Activated naive CD8-positive, alpha-beta T cell treated with anti-CD3 and anti-CD28 coated beads for 36 hours (primary cell): ENCODE data around the gene ARMC7. TPM values are rescaled to one million over a fixed set of nuclear protein-coding genes. Genes with fewer than 3 reads are reported as not detected.
"Not testable (repeated sequence)": the region's sequence is repeated elsewhere in the genome, so short reads cannot be mapped to it uniquely, and the experiment has no call there.

Experiments used
- DNase-seq: peaks from one replicate; pipeline ENCODE4 v3.0.0; 2021
- H3K27ac Mint-ChIP-seq: one replicate; pipeline ENCODE4 v1.8.0; 2022; ENCODE audit warnings: mild to moderate bottlenecking, moderate library complexity, mixed read lengths
- H3K27me3 Mint-ChIP-seq: one replicate; pipeline ENCODE4 v1.8.0; 2022; ENCODE audit warnings: mild to moderate bottlenecking, mixed read lengths
- H3K36me3 Mint-ChIP-seq: one replicate; pipeline ENCODE4 v1.8.0; 2021; ENCODE audit warnings: mild to moderate bottlenecking, mixed read lengths
- H3K4me1 Mint-ChIP-seq: one replicate; pipeline ENCODE4 v1.8.0; 2021; ENCODE audit warnings: mixed read lengths
- H3K4me3 Mint-ChIP-seq: one replicate; pipeline ENCODE4 v1.8.0; 2022; ENCODE audit warnings: mild to moderate bottlenecking, moderate library complexity, mixed read lengths
- H3K9me3 Mint-ChIP-seq: one replicate; pipeline ENCODE4 v1.8.0; 2022; ENCODE audit warnings: mixed read lengths
- total RNA-seq, 2 experiments: library from RNA; stranded (reverse); gene quantifications; one replicate each; pipeline ENCODE4 v1.2.3, GENCODE V29; 2021

ARMC7 gene
- 1 to 10 TPM; 6.5 to 6.6 TPM for total RNA-seq

DNA sequence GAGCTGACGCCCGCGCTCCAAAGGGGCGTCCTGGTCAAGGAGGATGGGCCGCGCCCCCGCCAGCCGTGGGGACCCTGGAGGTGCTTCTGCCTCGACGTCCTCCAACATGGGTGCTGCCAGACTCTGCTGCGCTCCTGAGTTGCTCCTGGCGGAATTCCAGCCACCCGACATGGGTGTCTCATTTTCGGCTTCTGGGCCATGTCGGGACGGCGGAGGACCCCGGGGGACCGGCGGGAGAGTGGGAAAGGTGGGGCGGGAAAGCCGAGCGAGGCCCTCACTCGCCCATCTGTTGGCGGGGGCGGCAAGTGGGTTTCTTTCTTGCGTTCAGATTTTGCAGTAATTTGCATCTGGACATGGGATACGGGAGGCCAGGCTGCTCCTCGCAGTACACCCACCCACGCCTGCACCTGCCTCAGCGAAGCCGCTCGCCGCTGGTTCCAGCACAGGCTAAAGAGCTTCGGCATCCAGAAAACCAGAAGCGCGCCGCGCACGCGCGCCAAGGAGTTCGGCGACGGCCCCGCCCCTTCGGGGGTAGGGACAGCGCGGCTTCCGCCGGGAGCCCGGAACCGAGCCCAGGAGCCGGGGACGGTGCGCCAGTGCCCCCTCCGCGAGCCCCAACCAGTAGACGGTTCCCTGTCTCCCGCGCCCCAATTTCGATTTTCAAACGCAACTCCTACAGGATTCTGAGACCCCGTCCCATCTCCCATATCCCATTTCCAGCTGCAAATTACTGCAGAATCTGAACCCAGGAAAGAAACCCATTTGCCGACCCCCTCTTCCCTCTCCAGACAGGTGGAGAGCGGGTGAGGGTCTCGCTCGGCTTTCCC lies at the start of gene ARMC7:
ARMC7 (plus strand) TSS at position 563 of the 827 bp plus-strand sequence. CDS start 320 bp downstream, outside the sequence.
- peaks cover 26% of the 10 kb centered on the region for H3K4me1 Mint-ChIP-seq
- DNase-seq: peak; percentile 95
- H3K27me3 Mint-ChIP-seq: no peaks in the 10 kb centered on the region
- peaks cover 13% of the 10 kb centered on the region for H3K36me3 Mint-ChIP-seq
- no peaks in the 10 kb centered on the region for H3K9me3 Mint-ChIP-seq
- H3K27ac Mint-ChIP-seq: peak within 1 kb of the TSS; percentile 79
- peak within 1 kb of the TSS; percentile 89 for H3K4me3 Mint-ChIP-seq

- Mint-ChIP-seq H3K36me3 (peaks cover 3% of the 10 kb centered on the region), H3K9me3 (no peaks in the 10 kb centered on the region)
Observed at GRCh38 chr17:75060434-75061054, 49.2 kb upstream of the ARMC7 start.

GRCh38 chr17:75061055-75061438 lies 48.7 kb upstream of the ARMC7 start:
- DNase-seq: no peak
- Mint-ChIP-seq H3K9me3 (no peaks in the 10 kb centered on the region), H3K36me3 (peaks cover 3% of the 10 kb centered on the region), H3K27ac (no peak overlapping the region), H3K4me3 (no peak overlapping the region), H3K27me3 (no peaks in the 10 kb centered on the region), H3K4me1 (peaks cover 30% of the 10 kb centered on the region)

More at GRCh38 chr17:75060434-75061054, 49.2 kb upstream of the ARMC7 start:
- Mint-ChIP-seq H3K4me1 (peaks cover 28% of the 10 kb centered on the region), H3K27me3 (no peaks in the 10 kb centered on the region), H3K27ac (no peak overlapping the region), H3K4me3 (no peak overlapping the region)
- DNase-seq: no peak

DNA sequence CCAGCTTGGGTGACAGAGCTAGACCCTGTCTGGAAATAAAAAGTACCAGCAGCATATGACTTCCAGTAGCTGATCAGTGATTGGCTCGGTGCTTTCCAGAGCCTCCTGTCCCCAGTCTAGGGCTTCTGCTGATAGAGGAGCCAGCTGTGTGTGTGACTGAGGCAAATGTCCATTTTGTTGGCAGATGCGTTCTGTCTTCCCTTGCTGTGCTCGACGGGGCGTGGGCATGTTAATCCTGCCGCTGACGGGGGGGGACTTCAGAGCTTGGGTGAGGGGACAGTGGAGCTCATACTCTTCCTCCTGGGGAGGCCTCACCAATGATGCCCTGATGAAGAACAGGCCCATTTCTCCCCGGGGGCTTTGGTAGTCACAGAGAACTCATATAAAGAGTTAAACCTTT lies 48.2 kb upstream of the ARMC7 start:
- H3K27me3 Mint-ChIP-seq: no peaks in the 10 kb centered on the region
- peaks cover 2% of the 10 kb centered on the region for H3K36me3 Mint-ChIP-seq
- H3K9me3 Mint-ChIP-seq: no peaks in the 10 kb centered on the region
- H3K27ac Mint-ChIP-seq: no peak overlapping the region
- no peak for DNase-seq
- peaks cover 30% of the 10 kb centered on the region for H3K4me1 Mint-ChIP-seq
- no peak overlapping the region for H3K4me3 Mint-ChIP-seq

GRCh38 chr17:75063201-75063600 lies 46.6 kb upstream of the ARMC7 start:
- H3K27ac Mint-ChIP-seq: no peak overlapping the region
- no peaks in the 10 kb centered on the region for H3K27me3 Mint-ChIP-seq
- peaks cover 39% of the 10 kb centered on the region for H3K4me1 Mint-ChIP-seq
- peaks cover 2% of the 10 kb centered on the region for H3K36me3 Mint-ChIP-seq
- DNase-seq: no peak
- H3K9me3 Mint-ChIP-seq: no peaks in the 10 kb centered on the region
- H3K4me3 Mint-ChIP-seq: no peak overlapping the region

DNA sequence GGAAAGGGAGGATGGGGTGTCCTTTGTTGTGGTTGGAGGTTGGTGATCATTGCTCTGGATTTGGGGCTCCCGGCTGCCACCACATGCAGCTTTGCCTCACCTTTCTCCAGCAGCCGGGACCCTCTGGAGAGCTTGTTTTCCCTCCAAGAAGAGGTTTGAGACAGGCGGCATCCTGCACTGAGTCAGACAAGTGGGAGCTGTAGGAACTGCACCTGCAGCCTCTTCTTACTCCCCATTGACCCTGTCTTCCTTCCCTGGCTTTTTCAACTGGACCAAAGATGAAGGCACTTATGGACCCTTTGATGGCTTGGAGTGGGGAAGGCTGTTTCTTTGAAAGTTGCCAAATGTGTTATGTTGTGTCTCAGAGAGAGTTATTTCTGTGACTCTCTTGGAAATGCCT lies 46.1 kb upstream of the ARMC7 start:
- no peak for DNase-seq
- H3K4me3 Mint-ChIP-seq: no peak overlapping the region
- H3K36me3 Mint-ChIP-seq: peaks cover 2% of the 10 kb centered on the region
- H3K27ac Mint-ChIP-seq: no peak overlapping the region
- H3K4me1 Mint-ChIP-seq: peaks cover 39% of the 10 kb centered on the region
- H3K9me3 Mint-ChIP-seq: no peaks in the 10 kb centered on the region
- no peaks in the 10 kb centered on the region for H3K27me3 Mint-ChIP-seq

GRCh38 chr17:75064040-75064439 lies 45.7 kb upstream of the ARMC7 start:
- no peak for DNase-seq
- no peaks in the 10 kb centered on the region for H3K9me3 Mint-ChIP-seq
- H3K4me1 Mint-ChIP-seq: peaks cover 41% of the 10 kb centered on the region
- H3K4me3 Mint-ChIP-seq: no peak overlapping the region
- H3K36me3 Mint-ChIP-seq: peaks cover 2% of the 10 kb centered on the region
- no peaks in the 10 kb centered on the region for H3K27me3 Mint-ChIP-seq
- no peak overlapping the region for H3K27ac Mint-ChIP-seq

- H3K27ac Mint-ChIP-seq: peak overlapping the region; percentile 48
- H3K36me3 Mint-ChIP-seq: peaks cover 2% of the 10 kb centered on the region
- H3K4me3 Mint-ChIP-seq: no peak overlapping the region
- no peaks in the 10 kb centered on the region for H3K27me3 Mint-ChIP-seq
- no peaks in the 10 kb centered on the region for H3K9me3 Mint-ChIP-seq
- no peak for DNase-seq
- H3K4me1 Mint-ChIP-seq: peaks cover 40% of the 10 kb centered on the region
Observed at GRCh38 chr17:75064460-75064859, 45.3 kb upstream of the ARMC7 start.

- no peak for DNase-seq
- no peaks in the 10 kb centered on the region for H3K9me3 Mint-ChIP-seq
- H3K4me1 Mint-ChIP-seq: peaks cover 34% of the 10 kb centered on the region
- no peaks in the 10 kb centered on the region for H3K27me3 Mint-ChIP-seq
- peak overlapping the region; percentile 46 for H3K4me3 Mint-ChIP-seq
- peak overlapping the region; percentile 81 for H3K27ac Mint-ChIP-seq
- H3K36me3 Mint-ChIP-seq: peaks cover 2% of the 10 kb centered on the region
Observed at GRCh38 chr17:75064867-75065561, 44.8 kb upstream of the ARMC7 start.

DNA sequence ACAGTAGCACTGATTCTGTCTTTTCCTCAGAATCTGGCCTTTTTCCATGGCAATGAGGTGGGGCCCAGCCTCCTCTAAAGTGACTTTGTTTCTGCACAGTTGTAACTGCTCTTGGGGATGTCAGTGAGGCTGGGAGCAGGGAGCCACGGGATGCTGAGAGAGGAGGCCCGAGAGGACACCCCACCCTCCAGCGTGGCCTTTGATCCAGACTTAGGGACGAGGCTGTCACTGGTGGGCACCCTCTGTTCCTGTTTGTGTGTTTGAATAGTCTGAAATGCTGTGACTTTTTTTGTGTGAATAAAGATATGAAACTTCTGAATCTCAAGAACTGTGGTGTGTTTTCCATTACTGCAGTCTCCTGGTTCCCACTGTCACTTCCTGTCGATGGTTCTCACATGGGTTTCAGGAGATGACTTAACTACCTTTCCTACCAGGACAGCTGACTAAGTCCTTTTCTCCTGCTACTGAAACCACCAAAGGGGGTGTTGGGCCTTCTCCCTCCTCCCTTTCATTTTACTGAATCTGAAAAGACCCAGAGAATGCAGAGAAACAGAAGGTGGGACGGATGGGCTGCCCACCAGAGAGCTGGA lies 44.1 kb upstream of the ARMC7 start:
- H3K9me3 Mint-ChIP-seq: no peaks in the 10 kb centered on the region
- no peaks in the 10 kb centered on the region for H3K27me3 Mint-ChIP-seq
- peaks cover 2% of the 10 kb centered on the region for H3K36me3 Mint-ChIP-seq
- peak; percentile 28 for DNase-seq
- peak overlapping the region; percentile 46 for H3K4me3 Mint-ChIP-seq
- peak overlapping the region; percentile 81 for H3K27ac Mint-ChIP-seq
- H3K4me1 Mint-ChIP-seq: peaks cover 34% of the 10 kb centered on the region

DNA sequence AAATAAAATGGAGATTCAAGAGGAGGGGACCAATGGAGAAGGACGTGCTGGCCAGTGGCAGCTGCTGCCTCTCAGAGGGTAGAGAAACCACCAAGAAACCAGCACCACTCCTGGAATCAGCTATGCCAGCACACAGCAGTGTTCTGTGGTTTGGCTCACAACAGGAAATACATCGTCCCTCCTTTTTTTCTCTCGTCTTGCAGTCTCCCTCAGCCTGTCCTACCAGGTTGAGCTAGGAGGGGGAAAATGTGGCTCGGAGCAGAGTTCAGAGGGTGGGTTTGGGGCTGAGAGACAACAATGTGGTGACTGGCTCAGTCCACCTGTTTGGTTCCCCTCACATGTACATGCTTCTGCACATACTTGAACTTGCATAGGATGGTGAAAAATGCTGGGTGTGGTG lies 41.9 kb upstream of the ARMC7 start:
- H3K36me3 Mint-ChIP-seq: peaks cover 2% of the 10 kb centered on the region
- H3K27me3 Mint-ChIP-seq: no peaks in the 10 kb centered on the region
- peaks cover 34% of the 10 kb centered on the region for H3K4me1 Mint-ChIP-seq
- H3K4me3 Mint-ChIP-seq: no peak overlapping the region
- DNase-seq: no peak
- H3K9me3 Mint-ChIP-seq: no peaks in the 10 kb centered on the region
- H3K27ac Mint-ChIP-seq: peak overlapping the region; percentile 25

DNA sequence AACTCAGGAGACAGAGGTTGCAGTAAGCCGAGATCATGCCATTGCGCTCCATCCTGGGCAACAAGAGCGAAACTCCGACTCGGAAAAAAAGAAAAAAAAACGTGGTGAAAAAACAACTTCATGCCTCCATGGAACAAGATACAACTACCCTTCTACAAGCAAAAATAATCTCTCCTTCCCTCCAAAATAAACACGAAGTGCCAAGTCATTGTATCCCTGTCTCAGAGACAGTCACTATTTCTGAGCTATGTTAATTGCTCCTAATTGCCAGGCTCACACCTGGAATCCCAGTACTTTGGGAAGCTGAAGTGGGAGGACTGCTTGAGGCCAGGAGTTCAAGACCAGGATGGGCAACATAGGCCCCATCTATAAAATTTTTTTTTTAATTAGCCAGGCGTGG lies 41.0 kb upstream of the ARMC7 start:
- no peak overlapping the region for H3K27ac Mint-ChIP-seq

DNA sequence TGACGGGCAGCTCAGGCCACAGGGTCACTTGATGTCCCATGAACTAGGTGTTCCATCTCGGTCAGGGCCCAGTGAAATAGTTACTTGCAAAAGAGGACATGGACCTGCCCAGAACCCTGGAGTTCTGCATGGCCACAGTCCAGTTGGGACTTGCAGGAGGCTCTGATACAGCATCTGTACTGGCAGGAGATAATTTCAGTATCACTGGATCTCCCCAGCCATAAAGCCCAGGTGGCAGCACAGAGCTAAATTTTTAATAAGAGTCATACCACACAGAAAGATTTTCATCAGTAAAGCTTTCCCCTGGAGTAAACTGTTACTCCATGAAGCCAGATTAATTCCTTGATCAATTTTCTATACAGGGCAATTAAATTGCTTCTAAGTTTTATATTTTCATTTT lies 40.0 kb upstream of the ARMC7 start:
- H3K36me3 Mint-ChIP-seq: peaks cover 2% of the 10 kb centered on the region
- H3K4me3 Mint-ChIP-seq: no peak overlapping the region
- H3K27ac Mint-ChIP-seq: no peak overlapping the region
- no peaks in the 10 kb centered on the region for H3K27me3 Mint-ChIP-seq
- DNase-seq: no peak
- peaks cover 28% of the 10 kb centered on the region for H3K4me1 Mint-ChIP-seq
- no peaks in the 10 kb centered on the region for H3K9me3 Mint-ChIP-seq

More for the DNA sequence above, 41.0 kb upstream of the ARMC7 start:
- Mint-ChIP-seq H3K36me3 (peaks cover 2% of the 10 kb centered on the region), H3K9me3 (no peaks in the 10 kb centered on the region), H3K27me3 (no peaks in the 10 kb centered on the region), H3K4me3 (no peak overlapping the region), H3K4me1 (peaks cover 34% of the 10 kb centered on the region)
- DNase-seq: no peak

DNA sequence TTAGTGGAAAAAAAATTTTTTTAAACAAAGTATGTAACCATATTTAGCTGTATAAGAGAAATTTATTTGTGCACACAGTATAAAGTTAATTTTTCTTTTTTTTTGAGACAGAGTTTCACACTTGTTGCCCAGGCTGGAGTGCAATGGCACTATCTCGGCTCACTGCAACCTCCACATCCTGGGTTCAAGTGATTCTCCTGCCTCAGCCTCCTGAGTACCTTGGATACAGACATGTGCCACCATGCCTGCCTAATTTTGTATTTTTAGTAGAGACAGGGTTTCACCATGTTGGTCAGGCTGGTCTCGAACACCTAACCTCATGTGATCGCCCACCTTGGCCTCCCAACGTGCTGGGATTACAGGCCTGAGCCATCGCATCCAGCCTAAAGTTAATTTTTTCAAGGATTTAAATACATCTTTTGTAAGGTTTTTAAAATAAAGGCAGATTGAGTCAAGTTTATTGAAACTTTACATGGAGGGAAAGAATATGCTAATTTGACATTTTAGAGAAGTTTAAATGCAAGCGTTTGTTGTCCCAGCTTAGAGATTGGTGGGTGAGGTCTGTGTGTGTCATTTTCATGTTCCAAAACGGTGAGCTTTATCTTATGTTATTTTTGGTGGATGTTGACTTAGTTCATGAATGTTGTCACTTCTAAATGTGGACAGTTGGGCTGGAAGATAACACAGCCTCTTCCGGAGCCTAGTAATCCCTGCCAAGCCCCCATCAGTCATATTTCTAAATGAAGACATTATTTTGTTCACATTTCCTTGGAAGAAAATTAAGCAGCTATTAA lies 38.1 kb upstream of the ARMC7 start:
- not testable (repeated sequence) for H3K9me3 Mint-ChIP-seq, H3K27ac Mint-ChIP-seq, H3K27me3 Mint-ChIP-seq, DNase-seq, H3K36me3 Mint-ChIP-seq, H3K4me3 Mint-ChIP-seq
- peaks cover 11% of the 10 kb centered on the region for H3K4me1 Mint-ChIP-seq
